GM23248 (cell line): Measurements from ENCODE around the gene VILL.

Experiments
- EZH2 ChIP-seq: fragments of 200-600 bp; sonication (generic); IDR thresholded peaks from 2 replicates; pipeline ENCODE4 v1.6.1; 2018; ENCODE audit warnings: antibody characterized with exemption, mild to moderate bottlenecking; ENCODE audit not compliant: insufficient read depth, poor library complexity, severe bottlenecking
- EZH2phosphoT487 ChIP-seq: fragments of 200-600 bp; sonication (generic); IDR thresholded peaks from 2 replicates; pipeline ENCODE4 v1.6.1; 2018; ENCODE audit warnings: antibody characterized with exemption, moderate library complexity, mild to moderate bottlenecking, low read depth; ENCODE audit not compliant: insufficient read depth

DNA sequence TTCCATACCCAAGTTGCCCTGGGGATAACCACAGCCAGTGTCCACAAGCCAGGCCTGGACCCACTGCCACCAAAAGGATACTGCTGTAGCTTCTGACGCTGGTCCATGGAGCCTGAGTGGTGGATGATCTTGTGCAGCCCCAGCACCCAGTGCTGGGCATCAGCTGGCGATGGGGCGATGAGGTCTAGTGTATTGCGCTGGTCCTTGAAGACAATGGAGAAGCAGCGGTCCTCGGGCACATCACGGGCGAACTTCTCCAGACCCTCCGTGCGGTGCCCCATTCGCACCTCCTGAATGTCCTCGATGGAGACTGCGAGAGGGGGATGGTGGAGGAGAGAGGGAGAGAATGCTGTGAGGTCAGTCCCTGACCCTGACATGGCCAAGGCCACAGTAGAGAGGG, 25.8 kb downstream of the VILL start:
- TF ChIP-seq EZH2 (no peak), EZH2phosphoT487 (no peak)
